Endothelial cell of hepatic sinusoid (primary cell): ENCODE results near the gene TUSC2.
"Not testable (repeated sequence)": the region's sequence is repeated elsewhere in the genome, so short reads cannot be mapped to it uniquely, and the experiment has no call there.

Experiments used
- in situ Hi-C: cut with HindIII; loops from 2 replicates; pipeline ENCODE4 v1.10.0; 2017; ENCODE audit warnings: low sequenced_read_pairs

The TUSC2 gene

GRCh38 chr3:50319894-50320625 is 8.0 kb downstream of the TUSC2 start:
- in situ Hi-C loops, result no loop called here

GRCh38 chr3:50319181-50319893 is 8.7 kb downstream of the TUSC2 start:
- in situ Hi-C loops, result no loop called here

- in situ Hi-C loops, result no loop called here
Measured at GRCh38 chr3:50318615-50319014, 9.4 kb downstream of the TUSC2 start.

- in situ Hi-C loops, result no loop called here
Measured at GRCh38 chr3:50318163-50318562, 9.9 kb downstream of the TUSC2 start.

GRCh38 chr3:50317300-50317699 is 10.7 kb downstream of the TUSC2 start:
- in situ Hi-C loops, result no loop called here

- in situ Hi-C loops, result no loop called here
Measured at GRCh38 chr3:50316657-50317242, 11.3 kb downstream of the TUSC2 start.

- in situ Hi-C loops, result no loop called here
Measured at GRCh38 chr3:50314816-50315215, 13.2 kb downstream of the TUSC2 start.

GRCh38 chr3:50314342-50314741 is 13.7 kb downstream of the TUSC2 start:
- in situ Hi-C loops, result no loop called here

GRCh38 chr3:50312041-50312440 is 16.0 kb downstream of the TUSC2 start:
- in situ Hi-C loops, result not testable (repeated sequence)

- in situ Hi-C loops, result no loop called here
Measured at GRCh38 chr3:50304601-50305000, 23.4 kb downstream of the TUSC2 start.

- in situ Hi-C loops, result no loop called here
Measured at GRCh38 chr3:50303013-50303815, 24.8 kb downstream of the TUSC2 start, which contains the start of gene HYAL1. Gene HYAL1 (minus strand): TSS chr3:50303574. CDS start chr3:50302956, 618 bp downstream.

- in situ Hi-C loops, result no loop called here
Measured at GRCh38 chr3:50302095-50303012, 25.7 kb downstream of the TUSC2 start.

GRCh38 chr3:50300681-50301254 is 27.3 kb downstream of the TUSC2 start:
- in situ Hi-C loops, result no loop called here

- in situ Hi-C loops, result no loop called here
Measured at GRCh38 chr3:50299929-50300680, 27.9 kb downstream of the TUSC2 start.

GRCh38 chr3:50299638-50299928 is 28.4 kb downstream of the TUSC2 start:
- in situ Hi-C loops, result no loop called here

GRCh38 chr3:50298836-50299637 is 29.0 kb downstream of the TUSC2 start, which contains the start of the genes HYAL3 and NAA80:
Gene HYAL3 (minus strand): TSS chr3:50299405. CDS start chr3:50295602, 3,803 bp downstream.
Gene NAA80 (minus strand): TSS chr3:50299405. CDS start chr3:50297463, 1,942 bp downstream.
- in situ Hi-C loops, result no loop called here

- in situ Hi-C loops, result no loop called here
Measured at GRCh38 chr3:50297896-50298725, 29.9 kb downstream of the TUSC2 start.
